Heart right ventricle (tissue), 16 donors: ENCODE results near the gene NTSR1. TPM values are rescaled to one million over a fixed set of nuclear protein-coding genes. Genes with fewer than 3 reads are reported as not detected.

Experiments
- ATAC-seq, 8 donors: fragments of 200-7000 bp; cut with Tn5 transposase; one replicate each; pipeline ENCODE4 v1.9.1; 2020; ENCODE audit warnings: mild to moderate bottlenecking in 8 of 8, moderate library complexity in 8 of 8, moderate number of reproducible peaks in 1 of 8
- DNase-seq, 2 donors: peaks; one replicate each; pipeline ENCODE4 v3.0.0-alpha.2; 2020
- H3K27ac ChIP-seq, 10 donors: fragments of 200-600 bp; sonication (generic) in 2 of 10; one replicate each; pipeline versions ENCODE4 v1.5.0 to v1.8.0; 2020 to 2022; ENCODE audit warnings: mild to moderate bottlenecking in 3 of 10
- H3K27me3 ChIP-seq, 7 donors: fragments of 200-600 bp; one replicate each; pipeline ENCODE4 v1.8.0; 2021 to 2022; ENCODE audit warnings: mild to moderate bottlenecking in 2 of 7
- H3K36me3 ChIP-seq, 9 donors: fragments of 200-600 bp; sonication (generic) in 1 of 9; one replicate each; pipeline versions ENCODE4 v1.5.0 to v1.8.0; 2020 to 2022; ENCODE audit warnings: mild to moderate bottlenecking in 2 of 9
- H3K4me1 ChIP-seq, 9 donors: fragments of 200-600 bp; sonication (generic) in 1 of 9; one replicate each; pipeline versions ENCODE4 v1.5.0 to v1.8.0; 2020 to 2022; ENCODE audit warnings: mild to moderate bottlenecking in 4 of 9
- H3K4me3 ChIP-seq, 10 donors: fragments of 200-600 bp; sonication (generic) in 2 of 10; one replicate each; pipeline versions ENCODE4 v1.5.0 to v1.8.0; 2020 to 2022; ENCODE audit warnings: mild to moderate bottlenecking in 7 of 10, moderate library complexity in 2 of 10
- H3K9me3 ChIP-seq, 11 donors: fragments of 200-600 bp in 10 of 11; sonication (generic) in 2 of 11; one replicate each; pipeline versions ENCODE4 v1.5.0 to v1.8.0; 2013 to 2022; ENCODE audit warnings: mild to moderate bottlenecking in 2 of 11, control low read depth in 1 of 11, moderate library complexity in 1 of 11
- WGBS, 2 donors: extraction: QIAGEN DNeasy Blood & Tissue Kit; methylation state at CpG; one replicate each; pipeline ENCODE4 v1.1.7; 2013; ENCODE audit warnings: inconsistent platforms in 1 of 2; 5-methylcytosine and 5-hydroxymethylcytosine counted together
- intact Hi-C, 10 donors: fragments of 100-400 bp; cut with DNase I; formaldehyde crosslinking; loops; one replicate each; pipeline versions ENCODE4 v1.11.1 to v1.14.2; 2022
- polyA plus RNA-seq, 2 donors: library from polyadenylated mRNA; stranded (reverse); fragments of 200-250 nt; gene quantifications; one replicate each; pipeline ENCODE4 v1.2.3, GENCODE V29; 2013
- total RNA-seq, 10 donors: library from RNA; stranded (reverse); fragmentation: NEBNext Ultra II Directional in 3 of 10; extraction: Animal tissue kit (Norgen Biotek cat#: 25700) in 3 of 10; gene quantifications; one replicate each; pipeline versions ENCODE4 v1.2.1 to v1.2.4, GENCODE V29; 2021 to 2023
- TF ChIP-seq, protein P1 (sequence below), 9 donors: fragments of 200-600 bp; sonication (generic) in 2 of 9; IDR thresholded peaks; one replicate each; pipeline versions ENCODE4 v1.5.0 to v1.8.0; 2021 to 2022; ENCODE audit warnings: antibody characterized with exemption in 9 of 9, mild to moderate bottlenecking in 5 of 9, moderate library complexity in 1 of 9
- donor health status: Arrhythmogenic right ventricular cardiomyopathy.
- donor health status: ischemic (EF 13 %, LVEDD 7.1; RV severe dilation, severe dysfunction).
- donor health status: healthy with polysubstance abuse.
- donor health status: DM: no; HTN: yes; CAD: no.
- donor health status: DM: no; HTN: no; CAD: no.
- donor health status: ischemic (EF 25% LVEDD 6.9; RV normal size, moderate dysfunction).
- donor health status: ischemic (EF 25% LVEDD 5.7; RV mildly dilated, moderate dysfunction).
- donor health status: healthy.
- donor health status: DM: yes; HTN: yes; CAD: no.
- donor health status: Ischemic cardiomyopathy.
- donor health status: ischemic (EF 35%, LVEDD 5.7; RV mildly dilated, moderate dysfunction).
- donor health status: nonischemic (EF 11% LVEDD 7.7; RV severe dilation, severe dysfunction).
- donor health status: DM: yes; HTN: yes; CAD: no.
- donor health status: PGD.
- donor health status: ischemic (EF 29% LVEDD 5.4; RV normal size, mild dysfunction).
- donor health status: nonischemic (EF 23%, LVEDD 6.1; RV moderate dilation, normal function).

NTSR1 gene
- total and polyA plus RNA-seq, 12 donors = 0.08 TPM; not detected in 10

DNA sequence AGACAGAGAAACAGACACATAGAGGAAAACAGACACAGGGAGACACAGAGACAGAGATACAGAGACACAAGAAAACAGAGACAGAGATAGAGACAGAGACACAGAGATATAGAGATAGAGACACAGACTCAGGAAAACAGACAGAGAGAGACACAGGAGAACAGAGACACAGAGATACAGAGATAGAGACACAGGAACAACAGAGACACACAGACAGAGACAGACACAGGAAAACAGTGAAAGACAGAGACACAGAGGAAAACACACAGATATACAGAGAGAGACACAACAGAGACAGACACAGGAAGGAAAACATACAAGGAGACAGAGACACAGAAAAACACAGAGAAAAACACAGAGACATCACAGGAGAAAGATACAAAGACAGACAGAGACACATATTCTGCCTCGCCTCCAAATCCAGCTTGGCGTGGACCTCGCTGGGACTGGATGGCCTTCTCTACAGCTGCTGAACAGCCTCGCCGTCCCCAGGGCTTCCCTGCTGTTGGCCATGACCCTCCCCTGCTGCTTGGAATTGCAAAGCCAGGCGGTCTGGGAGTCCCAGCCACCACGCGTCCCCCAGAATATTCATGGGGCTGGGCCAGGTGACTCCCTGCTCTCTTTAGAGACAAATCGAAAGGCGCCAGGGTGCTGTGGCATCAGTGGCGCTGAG lies 36.8 kb downstream of the NTSR1 start:
- no peak overlapping the region for H3K4me3 ChIP-seq
- intact Hi-C loops = no loop called here
- WGBS, 2 donors = 63 to 72% methylated on average over 11 of the region's 11 CpGs
- H3K27ac ChIP-seq = no peak overlapping the region
- peaks cover 0 to 49% (median 30%) of the 10 kb centered on the region in 7 donors for H3K27me3 ChIP-seq
- peaks cover 0 to 7% (median 0%) of the 10 kb centered on the region in 11 donors for H3K9me3 ChIP-seq
- DNase-seq = peak in 1 of 2 donors; percentile 9
- H3K4me1 ChIP-seq = peaks cover 0 to 23% (median 5%) of the 10 kb centered on the region in 9 donors
- TF ChIP-seq, protein P1, sequence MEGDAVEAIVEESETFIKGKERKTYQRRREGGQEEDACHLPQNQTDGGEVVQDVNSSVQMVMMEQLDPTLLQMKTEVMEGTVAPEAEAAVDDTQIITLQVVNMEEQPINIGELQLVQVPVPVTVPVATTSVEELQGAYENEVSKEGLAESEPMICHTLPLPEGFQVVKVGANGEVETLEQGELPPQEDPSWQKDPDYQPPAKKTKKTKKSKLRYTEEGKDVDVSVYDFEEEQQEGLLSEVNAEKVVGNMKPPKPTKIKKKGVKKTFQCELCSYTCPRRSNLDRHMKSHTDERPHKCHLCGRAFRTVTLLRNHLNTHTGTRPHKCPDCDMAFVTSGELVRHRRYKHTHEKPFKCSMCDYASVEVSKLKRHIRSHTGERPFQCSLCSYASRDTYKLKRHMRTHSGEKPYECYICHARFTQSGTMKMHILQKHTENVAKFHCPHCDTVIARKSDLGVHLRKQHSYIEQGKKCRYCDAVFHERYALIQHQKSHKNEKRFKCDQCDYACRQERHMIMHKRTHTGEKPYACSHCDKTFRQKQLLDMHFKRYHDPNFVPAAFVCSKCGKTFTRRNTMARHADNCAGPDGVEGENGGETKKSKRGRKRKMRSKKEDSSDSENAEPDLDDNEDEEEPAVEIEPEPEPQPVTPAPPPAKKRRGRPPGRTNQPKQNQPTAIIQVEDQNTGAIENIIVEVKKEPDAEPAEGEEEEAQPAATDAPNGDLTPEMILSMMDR (IDR thresholded peaks at IDR 0.05) = no peak
- peak in 1 of 8 donors; percentile 51 for ATAC-seq
- no peaks in the 10 kb centered on the region for H3K36me3 ChIP-seq

DNA sequence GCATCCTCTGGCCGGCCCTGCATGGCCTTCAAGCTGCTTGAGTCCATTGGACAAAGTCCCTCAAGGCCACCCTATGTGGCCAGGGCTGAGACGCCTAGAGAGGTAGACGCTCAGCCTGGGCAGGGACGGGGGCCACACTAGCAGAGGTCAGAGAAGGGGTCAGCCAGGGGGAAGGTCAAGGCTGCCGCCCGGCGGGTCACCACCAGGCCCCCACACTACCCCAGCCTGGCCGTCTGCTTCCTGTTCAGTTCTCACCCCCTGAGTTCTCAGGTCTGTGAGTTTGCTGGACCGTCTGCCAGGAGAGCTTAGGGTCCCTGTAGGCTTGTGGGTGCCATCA lies 37.3 kb downstream of the NTSR1 start:
- TF ChIP-seq, protein P1 (IDR thresholded peaks at IDR 0.05) = no peak
- Histone ChIP-seq H3K36me3 (no peaks in the 10 kb centered on the region), H3K27me3 (peaks cover 0 to 44% (median 28%) of the 10 kb centered on the region in 7 donors), H3K9me3 (peaks cover 0 to 7% (median 0%) of the 10 kb centered on the region in 11 donors), H3K27ac (no peak overlapping the region), H3K4me3 (no peak overlapping the region), H3K4me1 (peaks cover 0 to 18% (median under 1%) of the 10 kb centered on the region in 9 donors)
- DNase-seq = peak in 1 of 2 donors; percentile 7
- ATAC-seq = no peak
- 86 to 87% methylated on average over 9 of the region's 9 CpGs for WGBS, 2 donors
- intact Hi-C loops = no loop called here

DNA sequence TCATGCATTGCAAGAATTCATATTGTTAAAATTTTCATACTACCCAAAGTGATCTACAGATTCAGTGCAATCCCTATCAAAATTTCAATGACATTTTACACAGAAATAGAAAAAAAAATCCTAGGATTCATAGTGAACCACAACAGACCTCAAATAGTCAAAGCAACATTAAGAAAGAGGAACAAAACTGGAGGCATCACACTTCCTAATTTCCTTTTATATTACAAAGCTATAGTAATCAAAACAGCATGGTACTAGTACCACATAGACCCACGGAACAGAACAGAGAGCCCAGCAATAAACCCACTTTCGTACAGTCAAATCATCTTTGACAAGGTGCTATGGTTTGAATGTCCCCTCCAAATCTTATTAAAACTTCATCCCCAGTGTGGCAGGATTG lies 39.7 kb downstream of the NTSR1 start:
- WGBS, 2 donors = 69 to 93% methylated on average over 2 of the region's 2 CpGs
- Histone ChIP-seq H3K36me3 (no peaks in the 10 kb centered on the region), H3K9me3 (peaks cover 0 to 7% (median 0%) of the 10 kb centered on the region in 11 donors), H3K27ac (no peak overlapping the region), H3K4me1 (peaks cover 0 to 14% (median 0%) of the 10 kb centered on the region in 9 donors), H3K4me3 (no peak overlapping the region), H3K27me3 (peaks cover 0 to 41% (median 21%) of the 10 kb centered on the region in 7 donors)
- TF ChIP-seq, protein P1 (IDR thresholded peaks at IDR 0.05) = no peak
- no peak for ATAC-seq
- intact Hi-C loops = no loop called here
- no peak for DNase-seq

DNA sequence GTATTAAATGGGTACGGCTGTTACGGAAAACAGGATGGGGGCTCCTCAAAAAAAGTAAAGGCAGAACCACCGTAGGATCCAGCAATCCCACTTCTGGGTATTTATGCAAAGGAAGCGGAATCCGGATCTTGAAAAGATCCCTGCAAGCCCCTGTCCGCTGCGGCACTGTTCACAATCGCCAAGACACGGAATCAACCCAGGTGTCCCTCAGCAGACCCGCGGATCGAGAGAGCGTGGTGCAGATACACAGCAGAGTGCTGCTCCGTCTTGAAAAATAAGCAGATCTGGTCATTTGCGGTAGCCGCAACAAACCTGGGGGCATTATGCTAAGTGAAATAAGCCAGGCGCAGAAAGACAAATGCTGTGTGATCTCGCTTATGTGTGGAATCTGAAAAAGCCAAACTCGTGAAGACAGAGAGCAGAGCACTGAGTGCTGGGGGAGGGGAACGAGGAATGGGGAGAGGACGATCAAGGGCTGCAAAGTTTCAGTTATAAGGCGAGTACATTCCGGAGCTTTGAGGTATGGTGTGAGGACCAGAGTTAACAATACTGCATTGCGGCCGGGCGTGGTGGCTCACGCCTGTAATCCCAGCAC lies 41.3 kb downstream of the NTSR1 start:
- H3K36me3 ChIP-seq = no peaks in the 10 kb centered on the region
- DNase-seq (peak in 1 of 2 donors; percentile 1), ATAC-seq (no peak)

More for the DNA sequence above, 41.3 kb downstream of the NTSR1 start:
- Histone ChIP-seq H3K27ac (no peak overlapping the region), H3K9me3 (peaks cover 0 to 7% (median 0%) of the 10 kb centered on the region in 11 donors), H3K27me3 (peaks cover 0 to 36% (median 21%) of the 10 kb centered on the region in 7 donors), H3K4me3 (no peak overlapping the region), H3K4me1 (peaks cover 0 to 7% (median 0%) of the 10 kb centered on the region in 9 donors)
- WGBS, 2 donors = 75 to 78% methylated on average over 27 of the region's 27 CpGs
- TF ChIP-seq, protein P1 (IDR thresholded peaks at IDR 0.05) = no peak
- intact Hi-C loops = no loop called here
